DND-41 (cell line): Measurements from ENCODE around the gene ZSCAN10.
A peak's percentile ranks its signal among the peaks of the same experiment; 100 is the strongest.

Experiments
- ATAC-seq: fragments of 200-7000 bp; cut with Tn5 transposase; 3 replicates; pipeline ENCODE4 v1.9.1; 2021; ENCODE audit warnings: low read depth; ENCODE audit not compliant: insufficient read depth
- DNase-seq: peaks from one replicate; pipeline ENCODE4 v3.0.0-alpha.2; 2020
- H2AFZ ChIP-seq: 2 replicates; pipeline ENCODE4 v1.6.0; 2012; ENCODE audit warnings: low read depth, low read length
- H3K27ac ChIP-seq: 2 replicates; pipeline ENCODE4 v1.5.1; 2012; ENCODE audit warnings: low read length, inconsistent platforms
- H3K27me3 ChIP-seq: fragments of 200-600 bp; sonication (generic); 2 replicates; pipeline ENCODE4 v1.6.0; 2012; ENCODE audit warnings: low read length, mild to moderate bottlenecking, inconsistent platforms; ENCODE audit not compliant: insufficient read depth, poor library complexity
- H3K36me3 ChIP-seq: 2 replicates; pipeline ENCODE4 v1.5.1; 2012; ENCODE audit warnings: low read length, inconsistent platforms; ENCODE audit not compliant: insufficient read depth
- H3K4me1 ChIP-seq: 2 replicates; pipeline ENCODE4 v1.5.1; 2012; ENCODE audit warnings: mild to moderate bottlenecking, low read length; ENCODE audit not compliant: insufficient read depth
- H3K4me2 ChIP-seq: 2 replicates; pipeline ENCODE4 v1.6.0; 2012; ENCODE audit warnings: mild to moderate bottlenecking, moderate library complexity, low read length, inconsistent platforms; ENCODE audit not compliant: insufficient read depth
- H3K4me3 ChIP-seq, 2 experiments: fragments of 200-600 bp in 1 of 2; shearing (Covaris generic) in 1 of 2; 2 replicates each; pipeline ENCODE4 v1.5.1; 2012 to 2016; ENCODE audit warnings: inconsistent platforms in 2 of 2, low read length in 2 of 2, mild to moderate bottlenecking in 2 of 2, low read depth in 1 of 2, moderate library complexity in 1 of 2
- H3K79me2 ChIP-seq: 2 replicates; pipeline ENCODE4 v1.6.0; 2012; ENCODE audit warnings: low read length, inconsistent platforms; ENCODE audit not compliant: insufficient read depth
- H3K9ac ChIP-seq: 2 replicates; pipeline ENCODE4 v1.6.0; 2012; ENCODE audit warnings: low read depth, mild to moderate bottlenecking, inconsistent platforms, low read length, moderate library complexity
- H3K9me3 ChIP-seq: 2 replicates; pipeline ENCODE4 v1.5.1; 2012; ENCODE audit warnings: low read length, moderate library complexity, mild to moderate bottlenecking, inconsistent platforms; ENCODE audit not compliant: insufficient read depth, severe bottlenecking
- H4K20me1 ChIP-seq: 2 replicates; pipeline ENCODE4 v1.6.0; 2012; ENCODE audit warnings: low read length; ENCODE audit not compliant: insufficient read depth
- EZH2 ChIP-seq: IDR thresholded peaks from 3 replicates; pipeline ENCODE4 v1.6.1; 2012; ENCODE audit warnings: borderline replicate concordance, low read depth, mild to moderate bottlenecking, moderate library complexity, low read length, inconsistent platforms; ENCODE audit not compliant: severe bottlenecking
- TF ChIP-seq, protein P1 (sequence below): IDR thresholded peaks from 2 replicates; pipeline ENCODE4 v1.5.1; 2012; ENCODE audit warnings: borderline replicate concordance, low read length, moderate library complexity, mild to moderate bottlenecking; ENCODE audit not compliant: poor library complexity, severe bottlenecking; ENCODE audit errors: extremely low read depth

The ZSCAN10 gene

DNA sequence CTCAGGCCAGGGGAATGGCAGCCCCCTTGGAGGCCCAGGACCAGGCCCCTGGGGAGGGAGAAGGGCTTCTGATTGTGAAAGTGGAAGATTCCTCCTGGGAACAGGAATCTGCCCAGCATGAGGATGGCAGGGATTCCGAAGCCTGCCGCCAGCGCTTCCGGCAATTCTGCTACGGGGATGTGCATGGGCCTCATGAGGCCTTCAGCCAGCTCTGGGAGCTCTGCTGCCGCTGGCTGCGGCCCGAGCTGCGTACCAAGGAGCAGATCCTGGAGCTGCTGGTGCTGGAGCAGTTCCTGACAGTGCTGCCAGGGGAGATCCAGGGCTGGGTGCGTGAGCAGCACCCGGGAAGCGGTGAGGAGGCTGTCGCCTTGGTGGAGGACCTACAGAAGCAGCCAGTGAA, 38.2 kb upstream of the ZSCAN10 start:
- Histone ChIP-seq H3K4me3 (no peak overlapping the region), H3K27me3 (no peaks in the 10 kb centered on the region), H3K9me3 (no peaks in the 10 kb centered on the region), H3K9ac (peak overlapping the region; percentile 23; the same call in 1 of the 2 replicates), H3K4me1 (peaks cover 35% of the 10 kb centered on the region), H2AFZ (no peak overlapping the region), H3K36me3 (peaks cover 55% of the 10 kb centered on the region), H3K27ac (no peak overlapping the region), H3K79me2 (peaks cover 54% of the 10 kb centered on the region), H4K20me1 (peaks cover 7% of the 10 kb centered on the region), H3K4me2 (no peak overlapping the region; the same call in 1 of the 2 replicates)
- TF ChIP-seq EZH2, result no peak
- TF ChIP-seq, protein P1, sequence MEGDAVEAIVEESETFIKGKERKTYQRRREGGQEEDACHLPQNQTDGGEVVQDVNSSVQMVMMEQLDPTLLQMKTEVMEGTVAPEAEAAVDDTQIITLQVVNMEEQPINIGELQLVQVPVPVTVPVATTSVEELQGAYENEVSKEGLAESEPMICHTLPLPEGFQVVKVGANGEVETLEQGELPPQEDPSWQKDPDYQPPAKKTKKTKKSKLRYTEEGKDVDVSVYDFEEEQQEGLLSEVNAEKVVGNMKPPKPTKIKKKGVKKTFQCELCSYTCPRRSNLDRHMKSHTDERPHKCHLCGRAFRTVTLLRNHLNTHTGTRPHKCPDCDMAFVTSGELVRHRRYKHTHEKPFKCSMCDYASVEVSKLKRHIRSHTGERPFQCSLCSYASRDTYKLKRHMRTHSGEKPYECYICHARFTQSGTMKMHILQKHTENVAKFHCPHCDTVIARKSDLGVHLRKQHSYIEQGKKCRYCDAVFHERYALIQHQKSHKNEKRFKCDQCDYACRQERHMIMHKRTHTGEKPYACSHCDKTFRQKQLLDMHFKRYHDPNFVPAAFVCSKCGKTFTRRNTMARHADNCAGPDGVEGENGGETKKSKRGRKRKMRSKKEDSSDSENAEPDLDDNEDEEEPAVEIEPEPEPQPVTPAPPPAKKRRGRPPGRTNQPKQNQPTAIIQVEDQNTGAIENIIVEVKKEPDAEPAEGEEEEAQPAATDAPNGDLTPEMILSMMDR, result no peak
- DNase-seq (no peak), ATAC-seq (no peak)

DNA sequence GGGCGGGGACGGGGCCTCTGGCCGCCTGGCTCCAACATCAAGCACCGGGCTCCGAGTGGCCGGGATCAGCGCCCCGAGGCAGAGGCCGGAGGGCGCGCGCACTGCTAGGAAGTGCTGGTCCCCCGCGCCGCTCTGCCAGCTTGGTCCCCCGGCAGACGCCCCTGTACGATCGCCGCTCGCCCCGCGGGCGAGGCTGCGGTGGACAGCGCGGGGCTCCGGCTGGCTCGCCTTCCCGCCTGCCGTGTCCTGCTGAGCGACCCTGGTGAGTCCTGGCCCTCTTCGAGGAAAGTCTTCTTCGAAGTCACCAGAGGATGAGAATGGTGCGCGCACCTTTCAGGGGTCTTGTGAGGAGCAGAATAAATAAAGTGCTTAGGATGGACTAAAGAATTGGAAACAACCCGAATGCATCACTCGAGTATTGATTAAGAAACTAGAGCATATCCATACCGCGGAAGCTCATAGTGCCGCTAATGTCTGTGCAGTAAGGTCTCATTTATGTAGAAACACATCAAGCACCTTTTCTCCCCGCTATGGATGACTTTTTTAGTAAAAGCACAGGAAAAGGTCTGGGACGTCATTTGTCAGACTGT, 36.1 kb upstream of the ZSCAN10 start:
- Histone ChIP-seq H3K9ac (peak overlapping the region; percentile 93), H3K4me3 (peak overlapping the region; percentile 97 to 99), H3K4me1 (peaks cover 41% of the 10 kb centered on the region), H4K20me1 (peaks cover 7% of the 10 kb centered on the region), H3K79me2 (peaks cover 60% of the 10 kb centered on the region), H3K27me3 (no peaks in the 10 kb centered on the region), H2AFZ (peak overlapping the region; percentile 95), H3K9me3 (no peaks in the 10 kb centered on the region), H3K27ac (peak overlapping the region; percentile 85), H3K4me2 (peak overlapping the region; percentile 98), H3K36me3 (peaks cover 43% of the 10 kb centered on the region)
- no peak for DNase-seq
- TF ChIP-seq EZH2, result no peak
- TF ChIP-seq, protein P1, result no peak
- ATAC-seq, result peak; percentile 38; the same call in 2 of the 3 replicates

DNA sequence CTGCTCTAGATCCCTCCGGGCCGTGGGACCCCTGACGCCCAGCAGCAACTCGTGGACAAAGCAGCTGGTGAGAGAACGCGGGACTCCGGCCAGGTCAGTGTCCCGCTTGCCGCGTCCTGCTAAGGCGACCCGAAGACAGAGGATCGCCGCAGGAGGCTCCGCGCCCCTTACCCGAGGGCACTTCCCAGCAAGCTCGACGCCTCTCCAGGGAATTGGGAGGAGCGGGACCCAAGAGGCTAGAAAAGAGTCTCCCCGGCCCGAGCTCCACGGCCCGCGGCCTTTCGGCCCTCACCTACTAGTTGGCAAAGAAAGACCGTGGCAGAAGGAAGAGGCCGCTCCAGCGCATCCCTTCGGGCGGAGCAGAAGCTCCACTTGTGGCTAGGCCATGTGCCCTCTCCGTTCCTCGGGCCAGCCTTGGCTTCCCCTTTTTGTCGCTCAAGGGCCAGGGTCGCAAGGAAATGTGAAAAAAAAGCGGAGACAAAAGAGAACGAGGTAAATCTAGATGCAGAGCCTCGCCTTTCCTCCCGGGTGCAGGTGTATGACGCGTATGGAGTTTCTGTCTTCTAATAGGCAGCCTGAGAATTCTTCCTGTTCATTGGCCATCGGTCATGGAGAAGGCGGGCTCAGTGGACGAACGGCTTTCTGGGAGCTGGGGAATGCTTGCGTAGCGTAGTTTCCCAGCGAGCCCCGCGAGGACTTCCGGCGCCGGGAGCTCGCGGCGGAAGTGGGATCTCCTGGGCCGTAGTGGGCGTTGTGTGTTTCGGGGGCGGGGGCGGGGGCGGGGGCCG, 35.4 kb upstream of the ZSCAN10 start, which contains the start of gene ZNF213:
ZNF213 (plus strand) TSS at position 692 of the 788 bp plus-strand sequence. CDS start 2,252 bp downstream, outside the sequence.
- peak within 1 kb of the TSS; percentile 95 for H2AFZ ChIP-seq
- no peaks in the 10 kb centered on the region for H3K9me3 ChIP-seq
- H3K4me1 ChIP-seq, result peaks cover 47% of the 10 kb centered on the region
- ATAC-seq, result peak; percentile 96
- peak within 1 kb of the TSS; percentile 97 to 99 for H3K4me3 ChIP-seq
- no peaks in the 10 kb centered on the region for H3K27me3 ChIP-seq
- peak within 1 kb of the TSS; percentile 99 for H3K4me2 ChIP-seq
- H3K36me3 ChIP-seq, result peaks cover 41% of the 10 kb centered on the region
- peaks cover 60% of the 10 kb centered on the region for H3K79me2 ChIP-seq
- H4K20me1 ChIP-seq, result peaks cover 7% of the 10 kb centered on the region
- TF ChIP-seq, protein P1, result no peak
- TF ChIP-seq EZH2, result no peak
- H3K27ac ChIP-seq, result peak within 1 kb of the TSS; percentile 91
- H3K9ac ChIP-seq, result peak within 1 kb of the TSS; percentile 93
- DNase-seq, result peak; percentile 97
